Ishikawa (cell line): ENCODE measurements around the gene FAM111A.

Source experiments
- CEBPB ChIP-seq: IDR thresholded peaks from 2 replicates; pipeline ENCODE4 v1.6.1; 2012
- CREB1 ChIP-seq: IDR thresholded peaks from 2 replicates; pipeline ENCODE4 v1.6.1; 2012; ENCODE audit warnings: low read depth
- EGR1 ChIP-seq: IDR thresholded peaks from 2 replicates; pipeline ENCODE4 v1.6.1; 2012
- EP300 ChIP-seq: IDR thresholded peaks from 2 replicates; pipeline ENCODE4 v1.6.1; 2012; ENCODE audit warnings: borderline replicate concordance
- FOXM1 ChIP-seq: IDR thresholded peaks from 2 replicates; pipeline ENCODE4 v1.6.1; 2012; ENCODE audit warnings: low read depth, borderline replicate concordance
- MAX ChIP-seq: IDR thresholded peaks from 2 replicates; pipeline ENCODE4 v1.6.1; 2012
- NFIC ChIP-seq: IDR thresholded peaks from 2 replicates; pipeline ENCODE4 v1.6.1; 2012
- RAD21 ChIP-seq: IDR thresholded peaks from 2 replicates; pipeline ENCODE4 v1.6.1; 2012; ENCODE audit warnings: low read depth
- REST ChIP-seq: IDR thresholded peaks from 2 replicates; pipeline ENCODE4 v1.6.1; 2012; ENCODE audit warnings: low read depth, mild to moderate bottlenecking
- TAF1 ChIP-seq: IDR thresholded peaks from 2 replicates; pipeline ENCODE4 v1.6.1; 2012; ENCODE audit warnings: low read depth, mild to moderate bottlenecking
- TCF12 ChIP-seq: IDR thresholded peaks from 2 replicates; pipeline ENCODE4 v1.6.1; 2012; ENCODE audit warnings: low read depth
- TEAD4 ChIP-seq: IDR thresholded peaks from 2 replicates; pipeline ENCODE4 v1.6.1; 2012
- USF1 ChIP-seq: IDR thresholded peaks from 2 replicates; pipeline ENCODE4 v1.6.1; 2012
- YY1 ChIP-seq: IDR thresholded peaks from 2 replicates; pipeline ENCODE4 v1.6.1; 2012; ENCODE audit warnings: low read depth
- ZBTB7A ChIP-seq: IDR thresholded peaks from 2 replicates; pipeline ENCODE4 v1.6.1; 2012; ENCODE audit warnings: low read depth

The FAM111A gene

GRCh38 chr11:59174664-59175033 is 32.0 kb downstream of the FAM111A start:
- no peak for TF ChIP-seq FOXM1
- TF ChIP-seq TCF12 = no peak
- TF ChIP-seq RAD21 = no peak
- no peak for TF ChIP-seq EP300
- no peak for TF ChIP-seq TAF1
- no peak for TF ChIP-seq NFIC
- TF ChIP-seq TEAD4 = no peak
- TF ChIP-seq YY1 = no peak
- no peak for TF ChIP-seq CREB1
- no peak for TF ChIP-seq MAX

GRCh38 chr11:59175091-59175501 is 32.4 kb downstream of the FAM111A start:
- TF ChIP-seq EGR1 (no peak), TEAD4 (no peak), FOXM1 (no peak), REST (no peak), CEBPB (no peak), MAX (no peak), RAD21 (no peak), USF1 (no peak), EP300 (no peak), NFIC (no peak), TCF12 (no peak), TAF1 (no peak), CREB1 (no peak), ZBTB7A (no peak)

- TF ChIP-seq CREB1 = no peak
- TF ChIP-seq TAF1 = no peak
Measured at GRCh38 chr11:59176330-59176729, 33.7 kb downstream of the FAM111A start.

GRCh38 chr11:59178402-59178801 is 35.7 kb downstream of the FAM111A start:
- no peak for TF ChIP-seq MAX
- TF ChIP-seq FOXM1 = no peak
- TF ChIP-seq CREB1 = no peak
- TF ChIP-seq EP300 = no peak
- TF ChIP-seq NFIC = no peak
- no peak for TF ChIP-seq REST
- TF ChIP-seq YY1 = no peak
- no peak for TF ChIP-seq TAF1
- TF ChIP-seq USF1 = no peak
- no peak for TF ChIP-seq EGR1
- TF ChIP-seq CEBPB = no peak
- no peak for TF ChIP-seq ZBTB7A
- TF ChIP-seq RAD21 = no peak
- TF ChIP-seq TEAD4 = no peak

GRCh38 chr11:59179121-59179520 is 36.5 kb downstream of the FAM111A start:
- TF ChIP-seq TEAD4 (no peak), MAX (no peak), USF1 (no peak), TCF12 (no peak), REST (no peak), RAD21 (no peak), CREB1 (no peak), TAF1 (no peak), ZBTB7A (no peak)
